Neural cell (in vitro differentiated cells): ENCODE measurements around the gene FBN1. TPM values are rescaled to one million over a fixed set of nuclear protein-coding genes. Genes with fewer than 3 reads are reported as not detected.

Source experiments
- H2AFZ ChIP-seq: fragments of 200-600, 300-800 bp; sonication (generic), shearing (Covaris generic); 2 replicates; pipeline ENCODE4 v1.6.0; 2014; ENCODE audit warnings: low read depth, mild to moderate bottlenecking, antibody characterized with exemption, low read length, moderate library complexity
- H3F3A ChIP-seq: fragments of 200-600 bp; shearing (Covaris generic); 2 replicates; pipeline ENCODE4 v1.6.1; 2016; ENCODE audit warnings: mild to moderate bottlenecking, moderate library complexity, mixed read lengths, antibody characterized with exemption, low read length; ENCODE audit not compliant: insufficient read depth, poor library complexity, severe bottlenecking
- H3K27ac ChIP-seq: fragments of 200-600, 300-800 bp; sonication (generic), shearing (Covaris generic); 2 replicates; pipeline ENCODE4 v1.5.1; 2014; ENCODE audit warnings: mild to moderate bottlenecking, low read length, moderate library complexity
- H3K27me3 ChIP-seq: fragments of 300-800, 200-600 bp; sonication (generic), shearing (Covaris generic); 2 replicates; pipeline ENCODE4 v1.6.0; 2014; ENCODE audit warnings: mild to moderate bottlenecking, low read depth, low read length, moderate library complexity; ENCODE audit not compliant: insufficient read depth
- H3K36me3 ChIP-seq: fragments of 300-800, 200-600 bp; sonication (generic), shearing (Covaris generic); 2 replicates; pipeline ENCODE4 v1.5.1; 2014; ENCODE audit warnings: mild to moderate bottlenecking, antibody characterized with exemption, low read length, moderate library complexity; ENCODE audit not compliant: insufficient read depth
- H3K4me2 ChIP-seq: fragments of 300-800, 200-600 bp; sonication (generic), shearing (Covaris generic); 2 replicates; pipeline ENCODE4 v1.6.0; 2014; ENCODE audit warnings: mild to moderate bottlenecking, low read length
- H3K4me3 ChIP-seq: fragments of 300-800, 200-600 bp; sonication (generic), shearing (Covaris generic); 2 replicates; pipeline ENCODE4 v1.5.1; 2014; ENCODE audit warnings: mild to moderate bottlenecking, low read length, moderate library complexity
- H3K79me2 ChIP-seq: fragments of 200-600 bp; shearing (Covaris generic); replicated peaks from 2 replicates; pipeline ENCODE4 v1.6.0; 2014; ENCODE audit warnings: mild to moderate bottlenecking, low read length, moderate library complexity; ENCODE audit not compliant: insufficient read depth
- H3K9ac ChIP-seq: fragments of 300-800, 200-600 bp; sonication (generic), shearing (Covaris generic); 2 replicates; pipeline ENCODE4 v1.6.1; 2016; ENCODE audit warnings: mild to moderate bottlenecking, low read length, mixed read lengths
- H3K9me2 ChIP-seq: fragments of 200-600 bp; shearing (Covaris generic); 2 replicates; pipeline ENCODE4 v1.6.1; 2016; ENCODE audit warnings: mild to moderate bottlenecking, low read length, mixed read lengths; ENCODE audit not compliant: insufficient read depth
- H3K9me3 ChIP-seq: fragments of 200-600, 300-800 bp; sonication (generic), shearing (Covaris generic); 2 replicates; pipeline ENCODE4 v1.6.1; 2016; ENCODE audit warnings: mild to moderate bottlenecking, mixed run types, low read length, moderate library complexity, mixed read lengths
- H4K20me1 ChIP-seq: fragments of 200-600 bp; shearing (Covaris generic); 2 replicates; pipeline ENCODE4 v1.6.1; 2016; ENCODE audit warnings: mild to moderate bottlenecking, mixed run types; ENCODE audit not compliant: insufficient read depth
- EP300 ChIP-seq: fragments of 450-650 bp; conservative IDR thresholded peaks from 2 replicates; pipeline ENCODE4 v1.6.1; 2014; ENCODE audit warnings: antibody characterized with exemption, mild to moderate bottlenecking, moderate library complexity; ENCODE audit not compliant: poor library complexity, severe bottlenecking
- EZH2 ChIP-seq: fragments of 200-600, 300-800 bp; shearing (Covaris generic), sonication (generic); IDR thresholded peaks from 2 replicates; pipeline ENCODE4 v1.6.1; 2014; ENCODE audit warnings: antibody characterized with exemption, low read length, borderline replicate concordance, mild to moderate bottlenecking; ENCODE audit not compliant: insufficient read depth, poor library complexity, severe bottlenecking
- MXI1 ChIP-seq: fragments of 450-650 bp; conservative IDR thresholded peaks from 2 replicates; pipeline ENCODE4 v1.6.1; 2014; ENCODE audit warnings: antibody characterized with exemption, mild to moderate bottlenecking; ENCODE audit not compliant: poor library complexity, severe bottlenecking
- POLR2AphosphoS5 ChIP-seq: IDR thresholded peaks from 2 replicates; pipeline ENCODE4 v1.6.1; 2012
- RAD21 ChIP-seq: fragments of 450-650 bp; conservative IDR thresholded peaks from 2 replicates; pipeline ENCODE4 v1.6.1; 2014; ENCODE audit warnings: antibody characterized with exemption, mild to moderate bottlenecking, moderate library complexity
- SMC3 ChIP-seq: fragments of 450-650 bp; conservative IDR thresholded peaks from 2 replicates; pipeline ENCODE4 v1.6.1; 2014; ENCODE audit warnings: antibody characterized with exemption, mild to moderate bottlenecking, moderate library complexity; ENCODE audit not compliant: poor library complexity
- TAF1 ChIP-seq: IDR thresholded peaks from 2 replicates; pipeline ENCODE4 v1.6.1; 2012; ENCODE audit warnings: low read depth
- polyA plus RNA-seq: library from polyadenylated mRNA; depleted of rRNA; stranded (reverse); fragments of >200 nt; gene quantifications from 2 replicates; pipeline ENCODE4 v1.2.3, GENCODE V29; 2014
- TF ChIP-seq, protein P1 (sequence below): fragments of 450-650 bp; IDR thresholded peaks from 2 replicates; pipeline ENCODE4 v1.5.1; 2014; ENCODE audit warnings: antibody characterized with exemption, mild to moderate bottlenecking, moderate library complexity; ENCODE audit not compliant: poor library complexity, severe bottlenecking
- TF ChIP-seq, protein P2 (sequence below): IDR thresholded peaks from 2 replicates; pipeline ENCODE4 v1.6.1; 2012; ENCODE audit warnings: borderline replicate concordance

Gene FBN1
- polyA plus RNA-seq, 1 donor from 2014 or later = 22.0 TPM

DNA sequence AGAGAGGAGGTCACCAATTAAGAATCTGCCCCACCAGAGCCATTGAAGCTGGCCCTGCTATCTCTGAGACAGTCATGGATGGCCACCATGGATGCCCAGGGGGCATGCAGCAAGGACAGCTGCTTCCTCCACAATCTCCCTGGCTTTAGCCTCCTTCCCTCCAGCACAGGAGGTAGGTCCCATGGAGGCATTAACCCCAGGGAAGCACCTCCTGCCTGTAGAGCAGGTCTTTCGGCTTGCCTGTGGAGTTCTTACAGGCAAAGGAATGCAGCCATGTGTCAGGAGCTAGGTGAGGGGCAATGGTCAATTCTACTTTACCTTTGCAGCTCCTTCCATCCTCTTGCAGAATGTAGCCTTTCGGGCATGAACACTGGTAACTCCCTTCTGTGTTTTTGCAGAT, 220.5 kb downstream of the FBN1 start:
- no peak overlapping the region for H3K9ac ChIP-seq
- no peak overlapping the region for H3K4me3 ChIP-seq
- H4K20me1 ChIP-seq = no peaks in the 10 kb centered on the region
- H3K9me3 ChIP-seq = no peaks in the 10 kb centered on the region
- H3K27me3 ChIP-seq = no peaks in the 10 kb centered on the region
- no peak overlapping the region for H2AFZ ChIP-seq
- H3K79me2 ChIP-seq = no peaks in the 10 kb centered on the region
- no peaks in the 10 kb centered on the region for H3K9me2 ChIP-seq
- TF ChIP-seq POLR2AphosphoS5 (no peak), MXI1 (no peak), TAF1 (no peak), EZH2 (no peak), EP300 (no peak), RAD21 (no peak), SMC3 (no peak)
- TF ChIP-seq, protein P1, sequence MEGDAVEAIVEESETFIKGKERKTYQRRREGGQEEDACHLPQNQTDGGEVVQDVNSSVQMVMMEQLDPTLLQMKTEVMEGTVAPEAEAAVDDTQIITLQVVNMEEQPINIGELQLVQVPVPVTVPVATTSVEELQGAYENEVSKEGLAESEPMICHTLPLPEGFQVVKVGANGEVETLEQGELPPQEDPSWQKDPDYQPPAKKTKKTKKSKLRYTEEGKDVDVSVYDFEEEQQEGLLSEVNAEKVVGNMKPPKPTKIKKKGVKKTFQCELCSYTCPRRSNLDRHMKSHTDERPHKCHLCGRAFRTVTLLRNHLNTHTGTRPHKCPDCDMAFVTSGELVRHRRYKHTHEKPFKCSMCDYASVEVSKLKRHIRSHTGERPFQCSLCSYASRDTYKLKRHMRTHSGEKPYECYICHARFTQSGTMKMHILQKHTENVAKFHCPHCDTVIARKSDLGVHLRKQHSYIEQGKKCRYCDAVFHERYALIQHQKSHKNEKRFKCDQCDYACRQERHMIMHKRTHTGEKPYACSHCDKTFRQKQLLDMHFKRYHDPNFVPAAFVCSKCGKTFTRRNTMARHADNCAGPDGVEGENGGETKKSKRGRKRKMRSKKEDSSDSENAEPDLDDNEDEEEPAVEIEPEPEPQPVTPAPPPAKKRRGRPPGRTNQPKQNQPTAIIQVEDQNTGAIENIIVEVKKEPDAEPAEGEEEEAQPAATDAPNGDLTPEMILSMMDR = no peak
- TF ChIP-seq, protein P2, sequence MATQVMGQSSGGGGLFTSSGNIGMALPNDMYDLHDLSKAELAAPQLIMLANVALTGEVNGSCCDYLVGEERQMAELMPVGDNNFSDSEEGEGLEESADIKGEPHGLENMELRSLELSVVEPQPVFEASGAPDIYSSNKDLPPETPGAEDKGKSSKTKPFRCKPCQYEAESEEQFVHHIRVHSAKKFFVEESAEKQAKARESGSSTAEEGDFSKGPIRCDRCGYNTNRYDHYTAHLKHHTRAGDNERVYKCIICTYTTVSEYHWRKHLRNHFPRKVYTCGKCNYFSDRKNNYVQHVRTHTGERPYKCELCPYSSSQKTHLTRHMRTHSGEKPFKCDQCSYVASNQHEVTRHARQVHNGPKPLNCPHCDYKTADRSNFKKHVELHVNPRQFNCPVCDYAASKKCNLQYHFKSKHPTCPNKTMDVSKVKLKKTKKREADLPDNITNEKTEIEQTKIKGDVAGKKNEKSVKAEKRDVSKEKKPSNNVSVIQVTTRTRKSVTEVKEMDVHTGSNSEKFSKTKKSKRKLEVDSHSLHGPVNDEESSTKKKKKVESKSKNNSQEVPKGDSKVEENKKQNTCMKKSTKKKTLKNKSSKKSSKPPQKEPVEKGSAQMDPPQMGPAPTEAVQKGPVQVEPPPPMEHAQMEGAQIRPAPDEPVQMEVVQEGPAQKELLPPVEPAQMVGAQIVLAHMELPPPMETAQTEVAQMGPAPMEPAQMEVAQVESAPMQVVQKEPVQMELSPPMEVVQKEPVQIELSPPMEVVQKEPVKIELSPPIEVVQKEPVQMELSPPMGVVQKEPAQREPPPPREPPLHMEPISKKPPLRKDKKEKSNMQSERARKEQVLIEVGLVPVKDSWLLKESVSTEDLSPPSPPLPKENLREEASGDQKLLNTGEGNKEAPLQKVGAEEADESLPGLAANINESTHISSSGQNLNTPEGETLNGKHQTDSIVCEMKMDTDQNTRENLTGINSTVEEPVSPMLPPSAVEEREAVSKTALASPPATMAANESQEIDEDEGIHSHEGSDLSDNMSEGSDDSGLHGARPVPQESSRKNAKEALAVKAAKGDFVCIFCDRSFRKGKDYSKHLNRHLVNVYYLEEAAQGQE = no peak
- no peak overlapping the region for H3K27ac ChIP-seq
- H3K4me2 ChIP-seq = no peak overlapping the region
- peaks cover 5% of the 10 kb centered on the region for H3K36me3 ChIP-seq
- H3F3A ChIP-seq = no peaks in the 10 kb centered on the region

GRCh38 chr15:48423896-48424475, 221.5 kb downstream of the FBN1 start:
- Histone ChIP-seq H2AFZ (no peak overlapping the region), H3K27me3 (no peaks in the 10 kb centered on the region), H3K9me3 (no peaks in the 10 kb centered on the region), H3K9ac (no peak overlapping the region), H3K36me3 (peaks cover 5% of the 10 kb centered on the region), H3F3A (no peaks in the 10 kb centered on the region), H3K4me2 (no peak overlapping the region), H3K4me3 (no peak overlapping the region), H3K79me2 (no peaks in the 10 kb centered on the region), H4K20me1 (no peaks in the 10 kb centered on the region), H3K27ac (no peak overlapping the region), H3K9me2 (no peaks in the 10 kb centered on the region)
- TF ChIP-seq POLR2AphosphoS5 (no peak), RAD21 (no peak), EZH2 (no peak), MXI1 (no peak), EP300 (no peak), TAF1 (no peak), SMC3 (no peak)
- TF ChIP-seq, protein P2 = no peak
- TF ChIP-seq, protein P1 = no peak
